Mammary epithelial cell (primary cell): ENCODE measurements around the gene GRAMD1B.

Experiments
- CTCF ChIP-seq, 2 donors: IDR thresholded peaks in 1 of 2; conservative IDR thresholded peaks in 1 of 2; 2 replicates each; pipeline ENCODE4 v1.5.1; 2011 to 2012; ENCODE audit warnings: inconsistent platforms in 2 of 2, low read length in 2 of 2, mild to moderate bottlenecking in 2 of 2, control low read depth in 1 of 2, low read depth in 1 of 2; ENCODE audit not compliant: insufficient read depth in 1 of 2; ENCODE audit errors: extremely low read depth in 1 of 2
- EZH2 ChIP-seq: IDR thresholded peaks from 2 replicates; pipeline ENCODE4 v1.6.1; 2012; ENCODE audit warnings: low read length, inconsistent platforms, borderline replicate concordance

GRCh38 chr11:123547180-123547579 lies 117.1 kb downstream of the GRAMD1B start:
- TF ChIP-seq CTCF (conservative IDR thresholded peaks at IDR 0.05 in 1 of 2, IDR thresholded peaks at IDR 0.05 in 1 of 2; ENCODE audit: extremely low read depth in 1 of 2, insufficient read depth in 1 of 2, low read depth in 1 of 2, low read length in 2 of 2) (no peak), EZH2 (no peak)
